PC-9 (cell line): Measurements from ENCODE around the gene SLC18B1.

Source experiments
- EZH2 ChIP-seq: fragments of 200-600 bp; sonication (generic); IDR thresholded peaks from 2 replicates; pipeline ENCODE4 v1.8.0; 2017; ENCODE audit warnings: antibody characterized with exemption, low read depth
- TF ChIP-seq, protein P1 (sequence below): fragments of 200-600 bp; sonication (generic); conservative IDR thresholded peaks from 2 replicates; pipeline ENCODE4 v1.6.1; 2017; ENCODE audit warnings: mixed run types, antibody characterized with exemption, mild to moderate bottlenecking, moderate library complexity

DNA sequence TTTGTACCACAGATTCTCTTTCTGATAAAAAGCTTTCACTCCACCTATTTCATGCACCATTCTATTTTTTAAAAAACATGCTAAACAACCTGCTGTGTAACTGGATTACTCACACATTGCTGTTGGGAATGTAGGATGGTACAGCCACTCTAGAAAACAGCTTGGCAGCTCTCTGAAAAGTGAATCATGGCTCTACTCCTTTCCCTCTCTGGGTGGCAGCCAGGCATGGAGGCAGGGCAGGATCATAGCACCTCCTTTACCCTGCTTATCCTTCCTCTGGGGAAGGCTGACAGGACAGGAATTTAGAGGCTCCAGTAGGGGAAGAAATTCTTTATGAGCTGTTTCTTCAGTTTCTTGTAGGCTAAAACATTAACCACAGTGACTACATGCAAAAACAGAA, 34.1 kb downstream of the SLC18B1 start:
- TF ChIP-seq, protein P1, sequence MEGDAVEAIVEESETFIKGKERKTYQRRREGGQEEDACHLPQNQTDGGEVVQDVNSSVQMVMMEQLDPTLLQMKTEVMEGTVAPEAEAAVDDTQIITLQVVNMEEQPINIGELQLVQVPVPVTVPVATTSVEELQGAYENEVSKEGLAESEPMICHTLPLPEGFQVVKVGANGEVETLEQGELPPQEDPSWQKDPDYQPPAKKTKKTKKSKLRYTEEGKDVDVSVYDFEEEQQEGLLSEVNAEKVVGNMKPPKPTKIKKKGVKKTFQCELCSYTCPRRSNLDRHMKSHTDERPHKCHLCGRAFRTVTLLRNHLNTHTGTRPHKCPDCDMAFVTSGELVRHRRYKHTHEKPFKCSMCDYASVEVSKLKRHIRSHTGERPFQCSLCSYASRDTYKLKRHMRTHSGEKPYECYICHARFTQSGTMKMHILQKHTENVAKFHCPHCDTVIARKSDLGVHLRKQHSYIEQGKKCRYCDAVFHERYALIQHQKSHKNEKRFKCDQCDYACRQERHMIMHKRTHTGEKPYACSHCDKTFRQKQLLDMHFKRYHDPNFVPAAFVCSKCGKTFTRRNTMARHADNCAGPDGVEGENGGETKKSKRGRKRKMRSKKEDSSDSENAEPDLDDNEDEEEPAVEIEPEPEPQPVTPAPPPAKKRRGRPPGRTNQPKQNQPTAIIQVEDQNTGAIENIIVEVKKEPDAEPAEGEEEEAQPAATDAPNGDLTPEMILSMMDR: no peak
- no peak for TF ChIP-seq EZH2
